Hepatocyte (in vitro differentiated cells): Measurements from ENCODE around the gene CTNNA3.

ENCODE experiments used
- CTCF ChIP-seq: fragments of 200-600 bp; sonication (generic); IDR thresholded peaks from 2 replicates; pipeline ENCODE4 v1.5.1; 2016; ENCODE audit warnings: antibody characterized with exemption, mild to moderate bottlenecking; ENCODE audit not compliant: poor library complexity
- EZH2 ChIP-seq: fragments of 200-600 bp; sonication (generic); IDR thresholded peaks from 2 replicates; pipeline ENCODE4 v1.6.1; 2016; ENCODE audit warnings: antibody characterized with exemption, mild to moderate bottlenecking, borderline replicate concordance

GRCh38 chr10:66440568-66440967 lies 1255.4 kb downstream of the CTNNA3 start:
- TF ChIP-seq CTCF = no peak
- no peak for TF ChIP-seq EZH2
